ENCODE data around the gene ANKS1B.
A peak's percentile ranks its signal among the peaks of the same experiment; 100 is the strongest.

ANKS1B gene

GRCh38 chr12:99427104-99427503 lies 557.6 kb downstream of the ANKS1B start:
- POLR2A ChIA-PET: no interaction called here
- no peak overlapping the region for H3K4me3 ChIP-seq (ENCODE audit: low read depth, low read length)
- no peaks in the 10 kb centered on the region for H3K9me3 ChIP-seq (ENCODE audit: control insufficient read depth, insufficient read depth, low read depth, low read length)
- no peaks in the 10 kb centered on the region for H3K4me1 ChIP-seq (ENCODE audit: control insufficient read depth, insufficient read depth, low read length)
- no peaks in the 10 kb centered on the region for H3K36me3 ChIP-seq (ENCODE audit: control insufficient read depth in 2 of 2, insufficient read depth in 1 of 2, low read length in 2 of 2)
- no peak for TF ChIP-seq ZNF514 (tag by site-specific recombination; IDR thresholded peaks at IDR 0.05)
- TF ChIP-seq GLIS1 (tag by site-specific recombination; IDR thresholded peaks at IDR 0.05): 0 out of 2 replicates have a peak, but pooled peaks have one; percentile 10
- H3K27ac ChIP-seq (ENCODE audit: extremely low read depth, low read depth, low read length): no peak overlapping the region
- CTCF ChIA-PET: no interaction called here

DNA sequence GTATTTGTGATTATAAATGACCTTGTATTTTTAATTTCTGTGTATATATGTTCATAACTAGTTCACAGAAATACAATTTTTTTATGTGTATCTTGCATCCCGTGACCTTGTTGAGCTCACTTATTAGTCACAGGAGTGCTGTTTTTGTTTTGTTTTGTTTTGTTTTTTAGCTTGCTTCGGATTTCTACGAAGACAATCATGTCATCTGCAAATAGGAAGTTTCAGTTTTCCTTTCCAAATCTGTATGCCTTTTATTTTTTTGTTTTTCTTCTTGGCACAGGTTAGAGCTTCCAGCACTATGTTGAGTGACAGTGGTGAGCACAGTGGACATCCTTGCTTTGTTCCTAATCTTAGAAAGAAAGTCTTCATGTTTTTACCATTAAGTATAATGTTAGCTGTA lies 566.4 kb downstream of the ANKS1B start:
- Histone ChIP-seq H3K9me3 (ENCODE audit: control insufficient read depth, insufficient read depth, low read depth, low read length) (no peaks in the 10 kb centered on the region), H3K36me3 (ENCODE audit: control insufficient read depth in 2 of 2, insufficient read depth in 1 of 2, low read length in 2 of 2) (no peaks in the 10 kb centered on the region), H3K27ac (ENCODE audit: extremely low read depth, low read depth, low read length) (no peak overlapping the region), H3K4me1 (ENCODE audit: control insufficient read depth, insufficient read depth, low read length) (no peaks in the 10 kb centered on the region), H3K4me3 (ENCODE audit: low read depth, low read length) (no peak overlapping the region)
- ChIA-PET CTCF (no interaction called here), POLR2A (no interaction called here)
- TF ChIP-seq ZNF555 (tag by site-specific recombination; conservative IDR thresholded peaks at IDR 0.05): no peak
- TF ChIP-seq, protein P1, sequence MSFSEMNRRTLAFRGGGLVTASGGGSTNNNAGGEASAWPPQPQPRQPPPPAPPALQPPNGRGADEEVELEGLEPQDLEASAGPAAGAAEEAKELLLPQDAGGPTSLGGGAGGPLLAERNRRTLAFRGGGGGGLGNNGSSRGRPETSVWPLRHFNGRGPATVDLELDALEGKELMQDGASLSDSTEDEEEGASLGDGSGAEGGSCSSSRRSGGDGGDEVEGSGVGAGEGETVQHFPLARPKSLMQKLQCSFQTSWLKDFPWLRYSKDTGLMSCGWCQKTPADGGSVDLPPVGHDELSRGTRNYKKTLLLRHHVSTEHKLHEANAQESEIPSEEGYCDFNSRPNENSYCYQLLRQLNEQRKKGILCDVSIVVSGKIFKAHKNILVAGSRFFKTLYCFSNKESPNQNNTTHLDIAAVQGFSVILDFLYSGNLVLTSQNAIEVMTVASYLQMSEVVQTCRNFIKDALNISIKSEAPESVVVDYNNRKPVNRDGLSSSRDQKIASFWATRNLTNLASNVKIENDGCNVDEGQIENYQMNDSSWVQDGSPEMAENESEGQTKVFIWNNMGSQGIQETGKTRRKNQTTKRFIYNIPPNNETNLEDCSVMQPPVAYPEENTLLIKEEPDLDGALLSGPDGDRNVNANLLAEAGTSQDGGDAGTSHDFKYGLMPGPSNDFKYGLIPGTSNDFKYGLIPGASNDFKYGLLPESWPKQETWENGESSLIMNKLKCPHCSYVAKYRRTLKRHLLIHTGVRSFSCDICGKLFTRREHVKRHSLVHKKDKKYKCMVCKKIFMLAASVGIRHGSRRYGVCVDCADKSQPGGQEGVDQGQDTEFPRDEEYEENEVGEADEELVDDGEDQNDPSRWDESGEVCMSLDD (tag by site-specific recombination; IDR thresholded peaks at IDR 0.05): no peak
- no peak for TF ChIP-seq ZNF138 (tag by site-specific recombination; IDR thresholded peaks at IDR 0.05; ENCODE audit: borderline replicate concordance)
- TF ChIP-seq ZNF558 (tag by site-specific recombination; IDR thresholded peaks at IDR 0.05): no peak
- no peak for TF ChIP-seq ZNF112 (tag by site-specific recombination; IDR thresholded peaks at IDR 0.05)
- TF ChIP-seq ZNF169 (tag by site-specific recombination; IDR thresholded peaks at IDR 0.05): no peak
- no peak for TF ChIP-seq WT1 (tag by site-specific recombination; IDR thresholded peaks at IDR 0.05)
- no peak for TF ChIP-seq ZNF202 (tag by site-specific recombination; IDR thresholded peaks at IDR 0.05; ENCODE audit: borderline replicate concordance)
- no peak for TF ChIP-seq ZNF654 (tag by site-specific recombination; IDR thresholded peaks at IDR 0.05; ENCODE audit: low read depth)
- no peak for TF ChIP-seq ZNF132 (tag by site-specific recombination; IDR thresholded peaks at IDR 0.05; ENCODE audit: borderline replicate concordance)
- TF ChIP-seq ZNF664 (tag by site-specific recombination; IDR thresholded peaks at IDR 0.05): no peak
- TF ChIP-seq ZNF791 (tag by site-specific recombination; IDR thresholded peaks at IDR 0.05): no peak
- TF ChIP-seq ZNF623 (tag by site-specific recombination; IDR thresholded peaks at IDR 0.05): no peak
- TF ChIP-seq FEZF1 (tag by site-specific recombination; IDR thresholded peaks at IDR 0.05): no peak
- no peak for TF ChIP-seq ZBTB44 (tag by site-specific recombination; IDR thresholded peaks at IDR 0.05)
- TF ChIP-seq ZSCAN4 (tag by site-specific recombination; IDR thresholded peaks at IDR 0.05): no peak

GRCh38 chr12:99413751-99414150 lies 571.0 kb downstream of the ANKS1B start:
- H3K4me1 ChIP-seq (ENCODE audit: control insufficient read depth, insufficient read depth, low read length): no peaks in the 10 kb centered on the region
- ChIA-PET POLR2A (no interaction called here), CTCF (interaction anchor here (0.6 kb wide), 2 partner anchors 34 to 670 kb away, joined by 3 read pairs; no protein-coding TSS in a partner anchor)
- no peak overlapping the region for H3K27ac ChIP-seq (ENCODE audit: extremely low read depth, low read depth, low read length)
- H3K4me3 ChIP-seq (ENCODE audit: low read depth, low read length): no peak overlapping the region
- no peak for TF ChIP-seq ZNF114 (tag by site-specific recombination; IDR thresholded peaks at IDR 0.05)
- TF ChIP-seq ZNF645 (tag by site-specific recombination; IDR thresholded peaks at IDR 0.05): no peak
- no peak for TF ChIP-seq ZNF449 (tag by site-specific recombination; IDR thresholded peaks at IDR 0.05)
- TF ChIP-seq EGR2 (tag by site-specific recombination; IDR thresholded peaks at IDR 0.05; ENCODE audit: low read depth): no peak
- no peak for TF ChIP-seq AEBP2 (tag by site-specific recombination; IDR thresholded peaks at IDR 0.05; ENCODE audit: borderline replicate concordance)
- no peak for TF ChIP-seq ZNF221 (tag by site-specific recombination; IDR thresholded peaks at IDR 0.05; ENCODE audit: borderline replicate concordance)
- H3K36me3 ChIP-seq (ENCODE audit: control insufficient read depth in 2 of 2, insufficient read depth in 1 of 2, low read length in 2 of 2): no peaks in the 10 kb centered on the region
- H3K9me3 ChIP-seq (ENCODE audit: control insufficient read depth, insufficient read depth, low read depth, low read length): no peaks in the 10 kb centered on the region

Measured in HEK293 (cell line).